ENCODE results near the gene SZT2.
"Not testable (repeated sequence)": the region's sequence is repeated elsewhere in the genome, so short reads cannot be mapped to it uniquely, and the experiment has no call there.

Gene SZT2

GRCh38 chr1:43464681-43465504 is 75.2 kb downstream of the SZT2 start:
- no peak for FAIRE-seq
- TF ChIP-seq POLR2A (IDR thresholded peaks at IDR 0.05; ENCODE audit: low read depth, low read length) = no peak
- no peak for DNase-seq (ENCODE audit: insufficient read length, low spot score)

- FAIRE-seq = no peak
- no peak for DNase-seq (ENCODE audit: insufficient read length, low spot score)
- no peak for TF ChIP-seq POLR2A (IDR thresholded peaks at IDR 0.05; ENCODE audit: low read depth, low read length)
Observed at GRCh38 chr1:43465505-43466067, 75.9 kb downstream of the SZT2 start.

- no peak for DNase-seq (ENCODE audit: insufficient read length, low spot score)
- FAIRE-seq = no peak
- TF ChIP-seq POLR2A (IDR thresholded peaks at IDR 0.05; ENCODE audit: low read depth, low read length) = no peak
Observed at GRCh38 chr1:43466403-43466802, 76.7 kb downstream of the SZT2 start.

GRCh38 chr1:43468414-43468813 is 78.7 kb downstream of the SZT2 start:
- no peak for TF ChIP-seq POLR2A (IDR thresholded peaks at IDR 0.05; ENCODE audit: low read depth, low read length)
- no peak for DNase-seq (ENCODE audit: insufficient read length, low spot score)
- FAIRE-seq = no peak

GRCh38 chr1:43469932-43470331 is 80.2 kb downstream of the SZT2 start:
- no peak for FAIRE-seq
- no peak for TF ChIP-seq POLR2A (IDR thresholded peaks at IDR 0.05; ENCODE audit: low read depth, low read length)
- no peak for DNase-seq (ENCODE audit: insufficient read length, low spot score)

GRCh38 chr1:43472087-43472462 is 82.4 kb downstream of the SZT2 start:
- FAIRE-seq (no peak), DNase-seq (ENCODE audit: insufficient read length, low spot score) (no peak)
- no peak for TF ChIP-seq POLR2A (IDR thresholded peaks at IDR 0.05; ENCODE audit: low read depth, low read length)

- DNase-seq (ENCODE audit: insufficient read length, low spot score) = peak; percentile 34
- peak; percentile 100 for FAIRE-seq
Observed at GRCh38 chr1:43472463-43473151, 82.9 kb downstream of the SZT2 start.

- FAIRE-seq (no peak), DNase-seq (ENCODE audit: insufficient read length, low spot score) (no peak)
Observed at GRCh38 chr1:43473463-43473862, 83.8 kb downstream of the SZT2 start.

GRCh38 chr1:43475611-43476401 is 86.1 kb downstream of the SZT2 start:
- peak; percentile 97 for FAIRE-seq

More at GRCh38 chr1:43473463-43473862, 83.8 kb downstream of the SZT2 start:
- TF ChIP-seq POLR2A (IDR thresholded peaks at IDR 0.05; ENCODE audit: low read depth, low read length) = no peak

GRCh38 chr1:43477716-43478115 is 88.0 kb downstream of the SZT2 start:
- DNase-seq (ENCODE audit: insufficient read length, low spot score) = no peak
- no peak for TF ChIP-seq POLR2A (IDR thresholded peaks at IDR 0.05; ENCODE audit: low read depth, low read length)
- FAIRE-seq = no peak

More at GRCh38 chr1:43475611-43476401, 86.1 kb downstream of the SZT2 start:
- DNase-seq (ENCODE audit: insufficient read length, low spot score) = not testable (repeated sequence)

GRCh38 chr1:43479414-43479813 is 89.7 kb downstream of the SZT2 start:
- no peak for TF ChIP-seq POLR2A (IDR thresholded peaks at IDR 0.05; ENCODE audit: low read depth, low read length)
- FAIRE-seq (no peak), DNase-seq (ENCODE audit: insufficient read length, low spot score) (no peak)

- FAIRE-seq (no peak), DNase-seq (ENCODE audit: insufficient read length, low spot score) (no peak)
- no peak for TF ChIP-seq POLR2A (IDR thresholded peaks at IDR 0.05; ENCODE audit: low read depth, low read length)
Observed at GRCh38 chr1:43481491-43481890, 91.8 kb downstream of the SZT2 start.

- no peak for TF ChIP-seq POLR2A (IDR thresholded peaks at IDR 0.05; ENCODE audit: low read depth, low read length)
- no peak for DNase-seq (ENCODE audit: insufficient read length, low spot score)
- no peak for FAIRE-seq
Observed at GRCh38 chr1:43482215-43482614, 92.5 kb downstream of the SZT2 start.

- FAIRE-seq (no peak), DNase-seq (ENCODE audit: insufficient read length, low spot score) (no peak)
- TF ChIP-seq POLR2A (IDR thresholded peaks at IDR 0.05; ENCODE audit: low read depth, low read length) = no peak
Observed at GRCh38 chr1:43484367-43484766, 94.7 kb downstream of the SZT2 start.

Measured in H54 (cell line).